NCI-H187 (cell line): ENCODE measurements around the gene NDUFV2.
"Not testable (repeated sequence)": the region's sequence is repeated elsewhere in the genome, so short reads cannot be mapped to it uniquely, and the experiment has no call there.

ENCODE experiments used
- DNase-seq, 2 experiments: peaks; one replicate each; lab custom pipeline; 2025; lab: John Stamatoyannopoulos, UW

The NDUFV2 gene

GRCh38 chr18:9153256-9153655, 50.8 kb downstream of the NDUFV2 start:
- no peak for DNase-seq

- DNase-seq: no peak
Observed at GRCh38 chr18:9156604-9157249, 54.2 kb downstream of the NDUFV2 start.

- DNase-seq: no peak
Observed at GRCh38 chr18:9157806-9158205, 55.3 kb downstream of the NDUFV2 start.

GRCh38 chr18:9160014-9160413, 57.5 kb downstream of the NDUFV2 start:
- DNase-seq: no peak

- not testable (repeated sequence) for DNase-seq
Observed at GRCh38 chr18:9162663-9163062, 60.2 kb downstream of the NDUFV2 start.

GRCh38 chr18:9164149-9164548, 61.6 kb downstream of the NDUFV2 start:
- DNase-seq: not testable (repeated sequence)

- not testable (repeated sequence) for DNase-seq
Observed at GRCh38 chr18:9165883-9166282, 63.4 kb downstream of the NDUFV2 start.

- not testable (repeated sequence) for DNase-seq
Observed at GRCh38 chr18:9169515-9169914, 67.0 kb downstream of the NDUFV2 start.

- not testable (repeated sequence) for DNase-seq
Observed at GRCh38 chr18:9171919-9172318, 69.4 kb downstream of the NDUFV2 start.

GRCh38 chr18:9172506-9173127, 70.1 kb downstream of the NDUFV2 start:
- no peak for DNase-seq

GRCh38 chr18:9173770-9174233, 71.3 kb downstream of the NDUFV2 start:
- DNase-seq: no peak

- no peak for DNase-seq
Observed at GRCh38 chr18:9174302-9174701, 71.8 kb downstream of the NDUFV2 start.

- DNase-seq: no peak
Observed at GRCh38 chr18:9175115-9175514, 72.6 kb downstream of the NDUFV2 start.

- DNase-seq: no peak
Observed at GRCh38 chr18:9177031-9177430, 74.5 kb downstream of the NDUFV2 start.

- DNase-seq: no peak
Observed at GRCh38 chr18:9177466-9177865, 75.0 kb downstream of the NDUFV2 start.

GRCh38 chr18:9178557-9178956, 76.1 kb downstream of the NDUFV2 start:
- DNase-seq: no peak

- no peak for DNase-seq
Observed at GRCh38 chr18:9181275-9181674, 78.8 kb downstream of the NDUFV2 start.

GRCh38 chr18:9182852-9183399, 80.4 kb downstream of the NDUFV2 start:
- no peak for DNase-seq
